A673 (cell line): ENCODE results near the gene VWA5B1. TPM values are rescaled to one million over a fixed set of nuclear protein-coding genes. Genes with fewer than 3 reads are reported as not detected.

ENCODE experiments used
- BruUV-seq: library from RNA; stranded (reverse); fragments of 400-500 nt; replicated peaks from 2 replicates; lab custom pipeline; 2021; lab: Mats Ljungman, UMichigan
- CTCF ChIA-PET: fragments of 300-600 bp; sonication (Branson Sonifier 250); formaldehyde crosslinking; loops from one replicate; lab custom pipeline; 2022; ENCODE audit warnings: antibody characterized with exemption; lab: Charles Lee
- POLR2A ChIA-PET: fragments of 300-600 bp; sonication (Branson Sonifier 250); formaldehyde crosslinking; loops from one replicate; lab custom pipeline; 2022; ENCODE audit warnings: antibody characterized with exemption; ENCODE audit not compliant: low non-redundant PET; lab: Charles Lee
- DNase-seq: peaks from one replicate; pipeline ENCODE4 v3.0.0-alpha.2; 2015; ENCODE audit warnings: low spot score
- H3K27ac ChIP-seq: fragments of 200-600 bp; sonication (generic); 2 replicates; pipeline ENCODE4 v1.5.1; 2016; ENCODE audit warnings: mixed run types, low read depth, mild to moderate bottlenecking, mixed read lengths, antibody characterized with exemption, low read length; ENCODE audit not compliant: poor library complexity, severe bottlenecking
- H3K27me3 ChIP-seq: fragments of 200-600 bp; sonication (generic); replicated peaks from 2 replicates; pipeline ENCODE4 v1.6.1; 2017; ENCODE audit warnings: mixed run types, low read depth, mild to moderate bottlenecking, mixed read lengths, antibody characterized with exemption, low read length; ENCODE audit not compliant: insufficient read depth, poor library complexity
- H3K36me3 ChIP-seq: fragments of 200-600 bp; sonication (generic); 2 replicates; pipeline ENCODE4 v1.6.1; 2016; ENCODE audit warnings: mixed run types, mild to moderate bottlenecking, mixed read lengths, antibody characterized with exemption, low read length; ENCODE audit not compliant: insufficient read depth, poor library complexity, severe bottlenecking
- H3K4me1 ChIP-seq: fragments of 200-600 bp; sonication (generic); 2 replicates; pipeline ENCODE4 v1.6.1; 2017; ENCODE audit warnings: mixed run types, mild to moderate bottlenecking, mixed read lengths, antibody characterized with exemption, low read length; ENCODE audit not compliant: insufficient read depth, poor library complexity, severe bottlenecking
- H3K4me3 ChIP-seq: fragments of 200-600 bp; sonication (generic); 2 replicates; pipeline ENCODE4 v1.5.1; 2016; ENCODE audit warnings: low read depth, mixed run types, mild to moderate bottlenecking, mixed read lengths, low read length; ENCODE audit not compliant: poor library complexity, severe bottlenecking
- H3K9me3 ChIP-seq: fragments of 200-600 bp; sonication (generic); 2 replicates; pipeline ENCODE4 v1.6.1; 2016; ENCODE audit warnings: mixed run types, low read depth, mild to moderate bottlenecking, mixed read lengths, antibody characterized with exemption, low read length; ENCODE audit not compliant: poor library complexity, severe bottlenecking
- EZH2 ChIP-seq: fragments of 200-600 bp; sonication (generic); IDR thresholded peaks from 2 replicates; pipeline ENCODE4 v1.6.1; 2017; ENCODE audit warnings: borderline replicate concordance, low read depth, mild to moderate bottlenecking, mixed read lengths, antibody characterized with exemption, low read length; ENCODE audit not compliant: poor library complexity, severe bottlenecking
- intact Hi-C: fragments of 100-400 bp; cut with micrococcal nuclease; formaldehyde crosslinking; loops from one replicate; pipeline ENCODE4 v1.10.0; 2022; ENCODE audit not compliant: unreplicated experiment
- total RNA-seq: library from RNA; stranded (reverse); gene quantifications from 2 replicates; pipeline ENCODE4 v1.2.3, GENCODE V29; 2021
- TF ChIP-seq, protein P1 (sequence below): fragments of 300-800, 200-600 bp; sonication (generic); conservative IDR thresholded peaks from 2 replicates; pipeline ENCODE4 v1.5.1; 2017; ENCODE audit warnings: low read depth, mild to moderate bottlenecking, antibody characterized with exemption, low read length, moderate library complexity, mixed read lengths

VWA5B1 gene
- total RNA-seq, 1 experiment from 2014 or later = not detected

DNA sequence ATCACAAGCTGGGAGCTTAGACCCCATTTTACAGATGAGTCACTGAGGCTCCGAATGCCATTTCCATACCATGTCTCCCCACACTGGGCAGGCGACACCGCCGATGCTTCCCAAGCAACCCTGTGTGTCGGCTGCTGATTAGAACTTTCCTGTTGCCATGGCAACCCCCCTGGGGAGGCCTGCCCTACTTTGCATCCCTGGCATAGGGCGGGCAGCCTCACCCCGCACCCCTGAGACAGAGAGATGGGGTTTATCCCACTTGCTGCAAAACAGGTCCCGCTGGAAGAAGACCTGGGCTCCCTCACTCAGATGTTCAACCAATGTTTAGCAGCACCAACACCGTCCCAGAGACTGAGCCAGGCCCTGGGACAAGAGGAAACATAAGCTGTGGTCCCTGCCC lies 113.8 kb downstream of the VWA5B1 start:
- ChIA-PET CTCF (no interaction called here), POLR2A (no interaction called here)
- Histone ChIP-seq H3K36me3 (no peaks in the 10 kb centered on the region), H3K9me3 (no peaks in the 10 kb centered on the region), H3K27ac (no peak overlapping the region), H3K4me3 (no peak overlapping the region), H3K27me3 (peaks cover 7% of the 10 kb centered on the region), H3K4me1 (no peaks in the 10 kb centered on the region)
- no TSS peak for BruUV-seq
- no peak for DNase-seq
- TF ChIP-seq EZH2 = no peak
- TF ChIP-seq, protein P1, sequence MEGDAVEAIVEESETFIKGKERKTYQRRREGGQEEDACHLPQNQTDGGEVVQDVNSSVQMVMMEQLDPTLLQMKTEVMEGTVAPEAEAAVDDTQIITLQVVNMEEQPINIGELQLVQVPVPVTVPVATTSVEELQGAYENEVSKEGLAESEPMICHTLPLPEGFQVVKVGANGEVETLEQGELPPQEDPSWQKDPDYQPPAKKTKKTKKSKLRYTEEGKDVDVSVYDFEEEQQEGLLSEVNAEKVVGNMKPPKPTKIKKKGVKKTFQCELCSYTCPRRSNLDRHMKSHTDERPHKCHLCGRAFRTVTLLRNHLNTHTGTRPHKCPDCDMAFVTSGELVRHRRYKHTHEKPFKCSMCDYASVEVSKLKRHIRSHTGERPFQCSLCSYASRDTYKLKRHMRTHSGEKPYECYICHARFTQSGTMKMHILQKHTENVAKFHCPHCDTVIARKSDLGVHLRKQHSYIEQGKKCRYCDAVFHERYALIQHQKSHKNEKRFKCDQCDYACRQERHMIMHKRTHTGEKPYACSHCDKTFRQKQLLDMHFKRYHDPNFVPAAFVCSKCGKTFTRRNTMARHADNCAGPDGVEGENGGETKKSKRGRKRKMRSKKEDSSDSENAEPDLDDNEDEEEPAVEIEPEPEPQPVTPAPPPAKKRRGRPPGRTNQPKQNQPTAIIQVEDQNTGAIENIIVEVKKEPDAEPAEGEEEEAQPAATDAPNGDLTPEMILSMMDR = no peak
- intact Hi-C loops = no loop called here

Other genes with a start within 250 kb of the VWA5B1 start
- gene PLA2G5, start 220.7 kb upstream of the VWA5B1 start, total RNA-seq = not detected in 2 replicates
- not detected in 2 replicates for gene PLA2G2D, start 171.3 kb upstream of the VWA5B1 start, total RNA-seq
- not detected in 2 replicates for gene PLA2G2F, start 151.6 kb upstream of the VWA5B1 start, total RNA-seq
- not detected in 2 replicates for gene UBXN10, start 104.8 kb upstream of the VWA5B1 start, total RNA-seq
- gene PLA2G2C, start 104.4 kb upstream of the VWA5B1 start, total RNA-seq = not detected in 2 replicates
- 0.41 and 0.50 TPM in 2 replicates for gene CAMK2N1, start 195.3 kb downstream of the VWA5B1 start, total RNA-seq
- gene MUL1, start 217.3 kb downstream of the VWA5B1 start, total RNA-seq = 20.1 and 21.6 TPM in 2 replicates